BJ (cell line): ENCODE data around the gene ELMO3. TPM values are rescaled to one million over a fixed set of nuclear protein-coding genes. Genes with fewer than 3 reads are reported as not detected.

Experiments
- CTCF ChIA-PET: fragments of 350-600 bp; formaldehyde crosslinking; extraction: SDS; loops from one replicate; lab custom pipeline; 2021; ENCODE audit warnings: antibody characterized with exemption, inconsistent platforms; lab: Yijun Ruan, JAX
- POLR2A ChIA-PET: fragments of 300-600 bp; sonication (Branson Sonifier 250); formaldehyde crosslinking; extraction: SDS; loops from one replicate; lab custom pipeline; 2021; ENCODE audit warnings: antibody characterized with exemption; lab: Charles Lee
- DNase-seq: peaks from one replicate; pipeline ENCODE4 v3.0.0-alpha.2; 2011; ENCODE audit warnings: low read depth
- H3K27me3 ChIP-seq: 2 replicates; pipeline ENCODE4 v1.6.0; 2011; ENCODE audit warnings: low read length; ENCODE audit not compliant: control insufficient read depth, insufficient read depth
- H3K36me3 ChIP-seq: 2 replicates; pipeline ENCODE4 v1.5.1; 2011; ENCODE audit warnings: low read length; ENCODE audit not compliant: control insufficient read depth, insufficient read depth
- H3K4me3 ChIP-seq: 2 replicates; pipeline ENCODE4 v1.5.1; 2011; ENCODE audit warnings: low read depth, mild to moderate bottlenecking, control low read depth, low read length
- polyA plus RNA-seq: library from polyadenylated mRNA; depleted of rRNA; stranded (reverse); fragments of >200 nt; gene quantifications from 2 replicates; pipeline ENCODE4 v1.2.3, GENCODE V29; 2011
- TF ChIP-seq, protein P1 (sequence below): IDR thresholded peaks from 2 replicates; pipeline ENCODE4 v1.5.1; 2011; ENCODE audit warnings: low read depth, mild to moderate bottlenecking, control low read depth, inconsistent platforms, low read length, moderate library complexity; ENCODE audit not compliant: insufficient read depth

The ELMO3 gene
- polyA plus RNA-seq, 1 experiment = 0.97 TPM

- no peak for DNase-seq
- CTCF ChIA-PET = interaction anchor here (0.6 to 5.1 kb wide), 11 partner anchors 9 to 1510 kb away, joined by 3 to 34 read pairs (median 4); partner anchors contain the start of gene B3GNT9
Measured at GRCh38 chr16:67169642-67170167, 29.2 kb upstream of the ELMO3 start.

GRCh38 chr16:67170168-67170948 is 28.6 kb upstream of the ELMO3 start, which contains the start of gene NOL3:
Gene NOL3, plus strand, starts transcription at chr16:67170538.
- POLR2A ChIA-PET = interaction anchor here (0.6 to 1.4 kb wide), 2 partner anchors 9 to 77 kb away, joined by 3 read pairs; no protein-coding TSS in a partner anchor
- Histone ChIP-seq H3K27me3 (peaks cover 10% of the 10 kb centered on the region), H3K36me3 (no peaks in the 10 kb centered on the region), H3K4me3 (peak within 1 kb of the TSS; percentile 37)
- CTCF ChIA-PET = interaction anchor here (0.6 to 5.1 kb wide), 10 partner anchors 9 to 1510 kb away, joined by 3 to 34 read pairs (median 4); partner anchors contain the start of gene B3GNT9
- TF ChIP-seq, protein P1, sequence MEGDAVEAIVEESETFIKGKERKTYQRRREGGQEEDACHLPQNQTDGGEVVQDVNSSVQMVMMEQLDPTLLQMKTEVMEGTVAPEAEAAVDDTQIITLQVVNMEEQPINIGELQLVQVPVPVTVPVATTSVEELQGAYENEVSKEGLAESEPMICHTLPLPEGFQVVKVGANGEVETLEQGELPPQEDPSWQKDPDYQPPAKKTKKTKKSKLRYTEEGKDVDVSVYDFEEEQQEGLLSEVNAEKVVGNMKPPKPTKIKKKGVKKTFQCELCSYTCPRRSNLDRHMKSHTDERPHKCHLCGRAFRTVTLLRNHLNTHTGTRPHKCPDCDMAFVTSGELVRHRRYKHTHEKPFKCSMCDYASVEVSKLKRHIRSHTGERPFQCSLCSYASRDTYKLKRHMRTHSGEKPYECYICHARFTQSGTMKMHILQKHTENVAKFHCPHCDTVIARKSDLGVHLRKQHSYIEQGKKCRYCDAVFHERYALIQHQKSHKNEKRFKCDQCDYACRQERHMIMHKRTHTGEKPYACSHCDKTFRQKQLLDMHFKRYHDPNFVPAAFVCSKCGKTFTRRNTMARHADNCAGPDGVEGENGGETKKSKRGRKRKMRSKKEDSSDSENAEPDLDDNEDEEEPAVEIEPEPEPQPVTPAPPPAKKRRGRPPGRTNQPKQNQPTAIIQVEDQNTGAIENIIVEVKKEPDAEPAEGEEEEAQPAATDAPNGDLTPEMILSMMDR = no peak
- no peak for DNase-seq

More at GRCh38 chr16:67169642-67170167, 29.2 kb upstream of the ELMO3 start:
- POLR2A ChIA-PET = interaction anchor here (1.4 kb wide), 1 partner anchor 9 kb away, joined by 3 read pairs; no protein-coding TSS in a partner anchor
- Histone ChIP-seq H3K4me3 (peak overlapping the region; percentile 37), H3K27me3 (peaks cover 15% of the 10 kb centered on the region), H3K36me3 (no peaks in the 10 kb centered on the region)
- TF ChIP-seq, protein P1 = peak; percentile 69

DNA sequence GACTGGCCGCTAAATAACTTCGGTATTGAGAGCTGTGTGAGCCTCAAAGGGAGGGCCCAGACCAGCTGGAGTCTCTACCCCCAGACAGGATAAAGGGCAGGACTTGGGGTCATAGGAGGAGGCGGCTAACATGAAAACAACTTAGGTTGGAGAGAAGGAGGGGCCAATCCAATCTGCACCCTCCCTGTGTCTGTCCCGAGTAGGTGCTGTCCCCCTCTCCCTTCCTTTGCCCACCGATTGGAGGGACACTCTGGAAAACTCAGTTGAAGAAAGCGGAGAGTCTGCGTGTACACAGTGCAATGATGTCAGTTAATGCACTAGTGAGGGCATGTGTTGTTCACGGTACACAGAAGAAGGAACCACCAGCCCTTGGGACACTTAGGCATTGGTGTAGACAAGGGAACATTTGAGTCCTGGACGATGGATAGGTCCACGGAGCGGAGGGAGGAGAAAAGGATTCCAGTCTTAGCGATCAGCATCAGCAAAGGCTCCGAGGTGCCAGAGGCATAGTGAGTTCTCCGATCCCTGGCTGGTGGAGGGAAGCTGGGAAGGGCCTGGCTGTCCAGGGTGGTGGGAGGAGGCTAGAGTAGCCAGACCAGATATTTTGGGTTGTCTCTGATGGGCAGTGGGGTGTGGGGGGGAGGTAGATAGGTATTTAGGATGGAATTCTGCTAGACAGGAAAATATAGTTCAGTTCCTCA is 27.8 kb upstream of the ELMO3 start:
- DNase-seq = no peak
- peak overlapping the region; percentile 37 for H3K4me3 ChIP-seq
- H3K36me3 ChIP-seq = no peaks in the 10 kb centered on the region
- TF ChIP-seq, protein P1 = no peak
- ChIA-PET POLR2A (interaction anchor here (0.6 to 1.4 kb wide), 2 partner anchors 10 to 77 kb away, joined by 3 read pairs; no protein-coding TSS in a partner anchor), CTCF (interaction anchor here (1.3 to 5.1 kb wide), 6 partner anchors 10 to 163 kb away, joined by 3 to 34 read pairs (median 10); partner anchors contain the start of gene B3GNT9)
- peaks cover 8% of the 10 kb centered on the region; the same call in 1 of the 2 replicates for H3K27me3 ChIP-seq

- TF ChIP-seq, protein P1 = no peak
- Histone ChIP-seq H3K4me3 (peak overlapping the region; percentile 48), H3K36me3 (no peaks in the 10 kb centered on the region), H3K27me3 (no peaks in the 10 kb centered on the region)
- ChIA-PET CTCF (interaction anchor here (1.1 to 4.5 kb wide), 4 partner anchors 11 to 177 kb away, joined by 3 to 36 read pairs (median 14); partner anchors contain the start of genes FBXL8, HSF4 and TRADD), POLR2A (no interaction called here)
- no peak for DNase-seq
Measured at GRCh38 chr16:67173323-67173722, 25.6 kb upstream of the ELMO3 start.
